GM12878 (cell line): ENCODE data around the gene PHF21B. TPM values are rescaled to one million over a fixed set of nuclear protein-coding genes. Genes with fewer than 3 reads are reported as not detected.

Experiments used
- ATAC-seq: fragments of 200-7000 bp; cut with Tn5 transposase; 3 replicates; pipeline ENCODE4 v1.9.1; 2020; ENCODE audit warnings: mild to moderate bottlenecking, moderate library complexity
- BruUV-seq: library from RNA; stranded (reverse); fragments of 400-500 nt; replicated peaks from 2 replicates; lab custom pipeline; 2021; lab: Mats Ljungman, UMichigan
- CTCF ChIA-PET: fragments of 300-600 bp; sonication (Branson Sonifier 250); formaldehyde crosslinking; extraction: SDS; loops from one replicate; lab custom pipeline; 2021; ENCODE audit warnings: inconsistent platforms; lab: Yijun Ruan, JAX
- POLR2A ChIA-PET: fragments of 350-600 bp; formaldehyde crosslinking; extraction: SDS; loops from one replicate; lab custom pipeline; 2021; ENCODE audit warnings: inconsistent platforms; lab: Charles Lee
- RAD21 ChIA-PET: fragments of 300-600 bp; sonication (Branson Sonifier 250); formaldehyde crosslinking; loops from one replicate; lab custom pipeline; 2023; ENCODE audit warnings: antibody characterized with exemption; ENCODE audit not compliant: unreplicated experiment; lab: Charles Lee
- SMC1A ChIA-PET: fragments of 300-600 bp; sonication (Branson Sonifier 250); formaldehyde crosslinking; loops from one replicate; lab custom pipeline; 2023; ENCODE audit not compliant: unreplicated experiment, uncharacterized antibody; lab: Charles Lee
- DNase-seq: peaks from one replicate; pipeline ENCODE4 v3.0.0-alpha.2; 2011; ENCODE audit warnings: low read depth, low spot score
- FAIRE-seq: peaks from 3 replicates; lab custom pipeline; 2011; peaks lifted over from hg19 to GRCh38; lab: Jason Lieb, UNC
- H2AFZ ChIP-seq: 2 replicates; pipeline ENCODE4 v1.6.0; 2011; ENCODE audit warnings: low read depth, low read length, control low read depth; ENCODE audit not compliant: control insufficient read depth
- H3K27ac ChIP-seq: 2 replicates; pipeline ENCODE4 v1.5.1; 2011; ENCODE audit warnings: control low read depth; ENCODE audit not compliant: control insufficient read depth, insufficient read depth
- H3K27me3 ChIP-seq, 2 experiments: replicated peaks in 1 of 2; 2 replicates each; pipeline versions ENCODE4 v1.6.0 to v1.6.1; 2011; ENCODE audit warnings: low read length in 1 of 2; ENCODE audit not compliant: control insufficient read depth in 2 of 2, insufficient read depth in 2 of 2
- H3K36me3 ChIP-seq, 2 experiments: 2 replicates each; pipeline ENCODE4 v1.5.1; 2011; ENCODE audit warnings: low read length in 1 of 2; ENCODE audit not compliant: control insufficient read depth in 2 of 2, insufficient read depth in 2 of 2
- H3K4me1 ChIP-seq: 2 replicates; pipeline ENCODE4 v1.6.1; 2011; ENCODE audit warnings: mild to moderate bottlenecking, low read length, moderate library complexity, mixed read lengths; ENCODE audit not compliant: control insufficient read depth, insufficient read depth
- H3K4me2 ChIP-seq: 2 replicates; pipeline ENCODE4 v1.6.0; 2011; ENCODE audit warnings: control low read depth; ENCODE audit not compliant: control insufficient read depth, insufficient read depth
- H3K4me3 ChIP-seq: fragments of 200-600 bp; sonication (generic); 2 replicates; pipeline ENCODE4 v1.5.1; 2016
- H3K79me2 ChIP-seq: 2 replicates; pipeline ENCODE4 v1.6.0; 2011; ENCODE audit warnings: low read length; ENCODE audit not compliant: control insufficient read depth, insufficient read depth
- H3K9ac ChIP-seq: 2 replicates; pipeline ENCODE4 v1.8.0; 2011; ENCODE audit warnings: low read length, control low read depth, mixed read lengths; ENCODE audit not compliant: control insufficient read depth, insufficient read depth
- H3K9me3 ChIP-seq: replicated peaks from 3 replicates; pipeline ENCODE4 v1.5.1; 2011; ENCODE audit warnings: mild to moderate bottlenecking, low read length; ENCODE audit not compliant: control insufficient read depth, insufficient read depth
- H4K20me1 ChIP-seq: 2 replicates; pipeline ENCODE4 v1.6.0; 2011; ENCODE audit not compliant: control insufficient read depth, insufficient read depth
- CREM ChIP-seq: IDR thresholded peaks from 2 replicates; pipeline ENCODE4 v1.6.1; 2014; ENCODE audit warnings: antibody characterized with exemption, low read depth
- KDM1A ChIP-seq: fragments of 200-600 bp; sonication (generic); IDR thresholded peaks from 2 replicates; pipeline ENCODE4 v1.6.1; 2016; ENCODE audit warnings: borderline replicate concordance
- LARP7 ChIP-seq: fragments of 450-650 bp; IDR thresholded peaks from 2 replicates; pipeline ENCODE4 v1.6.1; 2017; ENCODE audit warnings: mild to moderate bottlenecking
- MYC ChIP-seq: IDR thresholded peaks from 2 replicates; pipeline ENCODE4 v1.6.1; 2011; ENCODE audit warnings: mild to moderate bottlenecking, low read length, moderate library complexity, inconsistent platforms; ENCODE audit not compliant: insufficient read depth, insufficient replicate concordance, insufficient read length, severe bottlenecking
- NFIC ChIP-seq: IDR thresholded peaks from 2 replicates; pipeline ENCODE4 v1.6.1; 2012; ENCODE audit warnings: low read depth, mild to moderate bottlenecking, inconsistent platforms, low read length, moderate library complexity
- POU2F2 ChIP-seq: IDR thresholded peaks from 3 replicates; pipeline ENCODE4 v1.6.1; 2011; ENCODE audit warnings: low read depth, mild to moderate bottlenecking, low read length, borderline replicate concordance
- RBBP5 ChIP-seq: fragments of 200-600 bp; sonication (generic); conservative IDR thresholded peaks from 2 replicates; pipeline ENCODE4 v1.6.1; 2016
- TBL1XR1 ChIP-seq: IDR thresholded peaks from 2 replicates; pipeline ENCODE4 v1.6.1; 2012; ENCODE audit warnings: low read depth, low read length, improper control_type of control experiment
- ZSCAN29 ChIP-seq: fragments of 450-650 bp; IDR thresholded peaks from 2 replicates; pipeline ENCODE4 v1.6.1; 2017; ENCODE audit warnings: mild to moderate bottlenecking, moderate library complexity
- WGBS: methylation state at CpG from one replicate; pipeline ENCODE4 v1.1.6; 2016; ENCODE audit warnings: low lambda C conversion rate; ENCODE audit not compliant: insufficient replicate concordance, insufficient coverage; ENCODE audit errors: missing lambda C conversion rate; 5-methylcytosine and 5-hydroxymethylcytosine counted together
- in situ Hi-C: fragments of 300-500 bp; cut with MboI; formaldehyde crosslinking; loops from 9 replicates; pipeline ENCODE4 v1.14.3; 2018; ENCODE audit warnings: mixed read lengths
- intact Hi-C: fragments of 100-400 bp; cut with micrococcal nuclease; formaldehyde crosslinking; loops from one replicate; pipeline ENCODE4 v1.14.2; 2022; ENCODE audit not compliant: unreplicated experiment
- polyA plus RNA-seq, 11 experiments: library from polyadenylated mRNA; depleted of rRNA in 4 of 11; unstranded in 6 of 11; stranded (reverse) in 5 of 11; fragments of >200 nt; fragmentation: Nextera tagmentation in 4 of 11; fragmentation: Illumina TruSeq in 1 of 11; extraction: Ambion mirVana in 4 of 11; extraction: Trizol in 1 of 11; gene quantifications; 1 replicate in 1 of 11; 2 replicates in 10 of 11; pipeline versions ENCODE4 v1.2.1 to v1.2.3, GENCODE V29; 2011 to 2016; ENCODE audit warnings: inconsistent platforms in 2 of 11, missing spikeins in 2 of 11, low read depth in 1 of 11
- total RNA-seq, 4 experiments: library from RNA; depleted of rRNA in 3 of 4; stranded (reverse); fragments of >200 nt in 3 of 4; fragmentation: Illumina TruSeq in 1 of 4; extraction: Trizol in 1 of 4; gene quantifications; 2 replicates each; pipeline versions ENCODE4 v1.2.1 to v1.2.3, GENCODE V29; 2013 to 2021
- TF ChIP-seq, protein P1 (sequence below): IDR thresholded peaks from 2 replicates; pipeline ENCODE4 v1.6.1; 2012; ENCODE audit warnings: low read depth, low read length, improper control_type of control experiment
- TF ChIP-seq, protein P2 (sequence below): fragments of 450-650 bp; IDR thresholded peaks from 2 replicates; pipeline ENCODE4 v1.6.1; 2016; ENCODE audit warnings: mild to moderate bottlenecking
- TF ChIP-seq, protein P3 (sequence below): fragments of 450-650 bp; IDR thresholded peaks from 2 replicates; pipeline ENCODE4 v1.6.1; 2014; ENCODE audit warnings: mild to moderate bottlenecking
- TF ChIP-seq, protein P4 (sequence below): fragments of 450-650 bp; formaldehyde crosslinking; IDR thresholded peaks from 2 replicates; pipeline ENCODE4 v1.4.0; 2022; ENCODE audit warnings: mild to moderate bottlenecking, moderate library complexity

Gene PHF21B
- total and polyA plus RNA-seq, 10 of the 15 experiments (the other 5 are each of a cell fraction or from before 2014, with no cell fraction given), result 0.03 to 0.35 TPM; not detected in 8

DNA sequence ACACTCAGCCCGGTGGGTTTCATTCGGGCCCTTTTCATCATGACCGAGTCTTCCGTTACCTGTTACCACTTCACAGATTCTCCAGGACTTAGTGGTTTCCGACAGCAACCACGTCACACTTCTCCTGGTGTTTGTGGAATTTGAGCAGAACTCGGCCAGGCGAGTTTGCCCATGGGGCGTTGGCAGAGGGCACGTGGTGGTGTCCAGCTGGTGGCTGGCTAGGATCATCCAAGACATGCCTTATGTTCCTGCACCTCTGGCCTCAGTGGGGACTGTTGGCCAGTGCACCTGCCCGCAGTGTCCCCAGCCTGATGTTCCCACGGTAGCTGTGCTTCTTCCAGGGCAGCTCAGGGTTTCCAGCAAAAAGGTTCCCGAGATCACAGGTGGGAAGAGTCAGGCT, 170.1 kb downstream of the PHF21B start (continued):
- TF ChIP-seq KDM1A, result no peak
- TF ChIP-seq, protein P1, sequence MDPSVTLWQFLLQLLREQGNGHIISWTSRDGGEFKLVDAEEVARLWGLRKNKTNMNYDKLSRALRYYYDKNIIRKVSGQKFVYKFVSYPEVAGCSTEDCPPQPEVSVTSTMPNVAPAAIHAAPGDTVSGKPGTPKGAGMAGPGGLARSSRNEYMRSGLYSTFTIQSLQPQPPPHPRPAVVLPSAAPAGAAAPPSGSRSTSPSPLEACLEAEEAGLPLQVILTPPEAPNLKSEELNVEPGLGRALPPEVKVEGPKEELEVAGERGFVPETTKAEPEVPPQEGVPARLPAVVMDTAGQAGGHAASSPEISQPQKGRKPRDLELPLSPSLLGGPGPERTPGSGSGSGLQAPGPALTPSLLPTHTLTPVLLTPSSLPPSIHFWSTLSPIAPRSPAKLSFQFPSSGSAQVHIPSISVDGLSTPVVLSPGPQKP, result no peak
- no peak for TF ChIP-seq TBL1XR1

DNA sequence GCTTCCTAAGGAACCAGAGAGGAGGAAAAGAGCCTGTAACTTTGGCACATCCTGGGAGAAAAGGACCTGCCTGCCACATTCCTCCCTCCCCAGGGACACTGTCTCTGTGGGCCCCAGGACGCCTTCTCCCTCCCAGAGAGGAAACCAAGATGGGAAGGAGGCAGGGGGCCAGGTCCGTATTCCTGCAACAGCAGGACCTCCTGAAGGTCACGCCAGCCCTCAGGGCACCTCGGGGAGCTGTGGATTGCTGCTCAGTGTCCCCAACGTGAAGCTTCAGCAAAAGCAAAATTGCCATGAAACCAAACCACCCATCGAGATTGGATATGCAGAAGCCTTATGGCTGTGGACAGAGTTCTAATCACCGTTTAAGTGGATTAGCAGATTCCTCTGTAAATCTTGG, 170.7 kb downstream of the PHF21B start:
- Histone ChIP-seq H3K27ac (no peak overlapping the region), H3K36me3 (no peaks in the 10 kb centered on the region), H3K4me3 (no peak overlapping the region), H3K9me3 (no peaks in the 10 kb centered on the region; the same call in 2 of the 3 replicates), H3K79me2 (no peaks in the 10 kb centered on the region), H3K4me2 (no peak overlapping the region), H3K4me1 (no peaks in the 10 kb centered on the region), H2AFZ (no peak overlapping the region), H3K27me3 (peaks cover 0 to 1% of the 10 kb centered on the region in 2 experiments; a peak in 2 of 4 replicates), H3K9ac (no peak overlapping the region), H4K20me1 (no peaks in the 10 kb centered on the region)
- DNase-seq, result no peak
- no peak for ATAC-seq
- intact Hi-C loops, result no loop called here
- in situ Hi-C loops, result no loop called here
- no TSS peak for BruUV-seq
- ChIA-PET RAD21 (no interaction called here), CTCF (no interaction called here), POLR2A (no interaction called here), SMC1A (no interaction called here)
- no peak for FAIRE-seq
- 35% methylated on average over 7 of the region's 7 CpGs for WGBS
- TF ChIP-seq, protein P2, sequence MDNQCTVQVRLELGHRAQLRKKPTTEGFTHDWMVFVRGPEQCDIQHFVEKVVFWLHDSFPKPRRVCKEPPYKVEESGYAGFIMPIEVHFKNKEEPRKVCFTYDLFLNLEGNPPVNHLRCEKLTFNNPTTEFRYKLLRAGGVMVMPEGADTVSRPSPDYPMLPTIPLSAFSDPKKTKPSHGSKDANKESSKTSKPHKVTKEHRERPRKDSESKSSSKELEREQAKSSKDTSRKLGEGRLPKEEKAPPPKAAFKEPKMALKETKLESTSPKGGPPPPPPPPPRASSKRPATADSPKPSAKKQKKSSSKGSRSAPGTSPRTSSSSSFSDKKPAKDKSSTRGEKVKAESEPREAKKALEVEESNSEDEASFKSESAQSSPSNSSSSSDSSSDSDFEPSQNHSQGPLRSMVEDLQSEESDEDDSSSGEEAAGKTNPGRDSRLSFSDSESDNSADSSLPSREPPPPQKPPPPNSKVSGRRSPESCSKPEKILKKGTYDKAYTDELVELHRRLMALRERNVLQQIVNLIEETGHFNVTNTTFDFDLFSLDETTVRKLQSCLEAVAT, result no peak
- TF ChIP-seq ZSCAN29, result no peak
- TF ChIP-seq, protein P3, sequence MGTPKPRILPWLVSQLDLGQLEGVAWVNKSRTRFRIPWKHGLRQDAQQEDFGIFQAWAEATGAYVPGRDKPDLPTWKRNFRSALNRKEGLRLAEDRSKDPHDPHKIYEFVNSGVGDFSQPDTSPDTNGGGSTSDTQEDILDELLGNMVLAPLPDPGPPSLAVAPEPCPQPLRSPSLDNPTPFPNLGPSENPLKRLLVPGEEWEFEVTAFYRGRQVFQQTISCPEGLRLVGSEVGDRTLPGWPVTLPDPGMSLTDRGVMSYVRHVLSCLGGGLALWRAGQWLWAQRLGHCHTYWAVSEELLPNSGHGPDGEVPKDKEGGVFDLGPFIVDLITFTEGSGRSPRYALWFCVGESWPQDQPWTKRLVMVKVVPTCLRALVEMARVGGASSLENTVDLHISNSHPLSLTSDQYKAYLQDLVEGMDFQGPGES, result no peak
- TF ChIP-seq, protein P4, sequence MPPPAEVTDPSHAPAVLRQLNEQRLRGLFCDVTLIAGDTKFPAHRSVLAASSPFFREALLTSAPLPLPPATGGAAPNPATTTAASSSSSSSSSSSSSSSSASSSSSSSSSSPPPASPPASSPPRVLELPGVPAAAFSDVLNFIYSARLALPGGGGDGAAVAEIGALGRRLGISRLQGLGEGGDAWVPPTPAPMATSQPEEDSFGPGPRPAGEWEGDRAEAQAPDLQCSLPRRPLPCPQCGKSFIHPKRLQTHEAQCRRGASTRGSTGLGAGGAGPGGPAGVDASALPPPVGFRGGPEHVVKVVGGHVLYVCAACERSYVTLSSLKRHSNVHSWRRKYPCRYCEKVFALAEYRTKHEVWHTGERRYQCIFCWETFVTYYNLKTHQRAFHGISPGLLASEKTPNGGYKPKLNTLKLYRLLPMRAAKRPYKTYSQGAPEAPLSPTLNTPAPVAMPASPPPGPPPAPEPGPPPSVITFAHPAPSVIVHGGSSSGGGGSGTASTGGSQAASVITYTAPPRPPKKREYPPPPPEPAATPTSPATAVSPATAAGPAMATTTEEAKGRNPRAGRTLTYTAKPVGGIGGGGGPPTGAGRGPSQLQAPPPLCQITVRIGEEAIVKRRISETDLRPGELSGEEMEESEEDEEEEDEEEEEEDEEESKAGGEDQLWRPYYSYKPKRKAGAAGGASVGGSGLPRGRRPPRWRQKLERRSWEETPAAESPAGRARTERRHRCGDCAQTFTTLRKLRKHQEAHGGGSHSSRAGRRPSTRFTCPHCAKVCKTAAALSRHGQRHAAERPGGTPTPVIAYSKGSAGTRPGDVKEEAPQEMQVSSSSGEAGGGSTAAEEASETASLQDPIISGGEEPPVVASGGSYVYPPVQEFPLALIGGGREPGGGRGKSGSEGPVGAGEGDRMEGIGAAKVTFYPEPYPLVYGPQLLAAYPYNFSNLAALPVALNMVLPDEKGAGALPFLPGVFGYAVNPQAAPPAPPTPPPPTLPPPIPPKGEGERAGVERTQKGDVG (CRISPR knock-in tag), result no peak
- TF ChIP-seq CREM, result no peak
- no peak for TF ChIP-seq NFIC
- TF ChIP-seq TBL1XR1, result no peak
- TF ChIP-seq LARP7, result no peak
- no peak for TF ChIP-seq POU2F2
- no peak for TF ChIP-seq MYC
- TF ChIP-seq RBBP5, result no peak
